HEK293 (cell line): ENCODE measurements around the gene PLA2G4E.

ENCODE experiments used
- HOXA7 ChIP-seq: sonication (generic); formaldehyde crosslinking; IDR thresholded peaks from 2 replicates; pipeline ENCODE4 v1.8.1; 2022; ENCODE audit warnings: missing genetic modification reagents, borderline replicate concordance
- SP2 ChIP-seq: fragments of 450-650 bp; formaldehyde crosslinking; IDR thresholded peaks from 2 replicates; pipeline ENCODE4 v1.5.1; 2016; ENCODE audit warnings: missing biosample characterization, missing genetic modification characterization
- YY1 ChIP-seq: fragments of 450-650 bp; formaldehyde crosslinking; IDR thresholded peaks from 2 replicates; pipeline ENCODE4 v1.5.1; 2018; ENCODE audit warnings: missing biosample characterization, missing genetic modification characterization
- ZBTB8A ChIP-seq: fragments of 450-650 bp; formaldehyde crosslinking; IDR thresholded peaks from 2 replicates; pipeline ENCODE4 v1.5.1; 2016; ENCODE audit warnings: missing biosample characterization, missing genetic modification characterization
- ZNF24 ChIP-seq: fragments of 450-650 bp; formaldehyde crosslinking; IDR thresholded peaks from 2 replicates; pipeline ENCODE4 v1.5.1; 2016; ENCODE audit warnings: missing biosample characterization, missing genetic modification characterization
- ZNF341 ChIP-seq: fragments of 450-650 bp; formaldehyde crosslinking; IDR thresholded peaks from 2 replicates; pipeline ENCODE4; 2016; ENCODE audit warnings: low read depth, missing biosample characterization, missing genetic modification characterization
- ZNF585B ChIP-seq: fragments of 450-650 bp; formaldehyde crosslinking; IDR thresholded peaks from 2 replicates; pipeline ENCODE4 v1.5.1; 2016; ENCODE audit warnings: missing biosample characterization, missing genetic modification characterization
- TF ChIP-seq, protein P1 (sequence below): fragments of 450-650 bp; formaldehyde crosslinking; IDR thresholded peaks from 2 replicates; pipeline ENCODE4 v1.5.1; 2016; ENCODE audit warnings: missing biosample characterization, missing genetic modification characterization
- TF ChIP-seq, protein P2 (sequence below): fragments of 450-650 bp; formaldehyde crosslinking; conservative IDR thresholded peaks from 2 replicates; pipeline ENCODE4 v1.5.1; 2016; ENCODE audit warnings: low read depth, missing biosample characterization, missing genetic modification characterization
- TF ChIP-seq, protein P3 (sequence below): fragments of 450-650 bp; formaldehyde crosslinking; IDR thresholded peaks from 2 replicates; pipeline ENCODE4 v1.5.1; 2016; ENCODE audit warnings: missing biosample characterization, missing genetic modification characterization, low read depth
- TF ChIP-seq, protein P4 (sequence below): fragments of 450-650 bp; formaldehyde crosslinking; IDR thresholded peaks from 2 replicates; pipeline ENCODE4 v1.5.1; 2016; ENCODE audit warnings: missing biosample characterization, missing genetic modification characterization

DNA sequence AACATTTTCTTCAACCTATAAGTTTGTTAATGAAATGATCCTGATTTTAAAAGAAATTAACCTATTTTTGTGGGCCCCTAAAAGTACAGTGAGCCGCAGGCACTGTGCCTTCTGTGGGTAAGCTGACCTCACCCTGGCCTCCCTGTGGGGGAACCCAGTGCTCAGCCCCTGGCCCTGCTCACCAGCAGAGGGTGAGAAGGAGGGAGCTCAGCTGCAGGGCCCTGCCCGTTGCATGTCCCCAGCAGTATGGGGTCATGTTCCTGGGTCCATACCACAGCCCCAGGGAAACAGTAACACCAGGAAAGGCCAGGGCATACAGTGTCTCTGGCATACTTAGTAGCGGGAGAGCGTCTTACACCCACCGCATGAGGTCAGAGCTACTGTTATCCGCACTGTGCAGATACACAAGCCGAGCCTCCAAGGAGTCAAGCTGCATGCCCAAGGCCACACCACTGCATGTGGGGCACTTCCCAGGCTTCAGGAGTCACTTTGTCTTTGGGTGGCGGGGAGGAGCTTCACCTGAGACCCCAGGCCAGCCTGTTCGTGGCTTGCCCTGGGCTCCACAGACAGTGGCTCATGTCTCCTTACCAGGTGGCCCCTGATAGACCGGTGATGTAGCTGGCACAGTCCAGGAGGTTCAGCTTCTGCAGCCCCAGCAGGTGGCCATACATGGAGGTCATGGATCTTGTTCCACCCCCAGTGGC is 25.9 kb downstream of the PLA2G4E start:
- TF ChIP-seq HOXA7 = no peak
- TF ChIP-seq, protein P1, sequence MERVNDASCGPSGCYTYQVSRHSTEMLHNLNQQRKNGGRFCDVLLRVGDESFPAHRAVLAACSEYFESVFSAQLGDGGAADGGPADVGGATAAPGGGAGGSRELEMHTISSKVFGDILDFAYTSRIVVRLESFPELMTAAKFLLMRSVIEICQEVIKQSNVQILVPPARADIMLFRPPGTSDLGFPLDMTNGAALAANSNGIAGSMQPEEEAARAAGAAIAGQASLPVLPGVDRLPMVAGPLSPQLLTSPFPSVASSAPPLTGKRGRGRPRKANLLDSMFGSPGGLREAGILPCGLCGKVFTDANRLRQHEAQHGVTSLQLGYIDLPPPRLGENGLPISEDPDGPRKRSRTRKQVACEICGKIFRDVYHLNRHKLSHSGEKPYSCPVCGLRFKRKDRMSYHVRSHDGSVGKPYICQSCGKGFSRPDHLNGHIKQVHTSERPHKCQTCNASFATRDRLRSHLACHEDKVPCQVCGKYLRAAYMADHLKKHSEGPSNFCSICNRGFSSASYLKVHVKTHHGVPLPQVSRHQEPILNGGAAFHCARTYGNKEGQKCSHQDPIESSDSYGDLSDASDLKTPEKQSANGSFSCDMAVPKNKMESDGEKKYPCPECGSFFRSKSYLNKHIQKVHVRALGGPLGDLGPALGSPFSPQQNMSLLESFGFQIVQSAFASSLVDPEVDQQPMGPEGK (tag by site-specific recombination) = no peak
- TF ChIP-seq, protein P2, sequence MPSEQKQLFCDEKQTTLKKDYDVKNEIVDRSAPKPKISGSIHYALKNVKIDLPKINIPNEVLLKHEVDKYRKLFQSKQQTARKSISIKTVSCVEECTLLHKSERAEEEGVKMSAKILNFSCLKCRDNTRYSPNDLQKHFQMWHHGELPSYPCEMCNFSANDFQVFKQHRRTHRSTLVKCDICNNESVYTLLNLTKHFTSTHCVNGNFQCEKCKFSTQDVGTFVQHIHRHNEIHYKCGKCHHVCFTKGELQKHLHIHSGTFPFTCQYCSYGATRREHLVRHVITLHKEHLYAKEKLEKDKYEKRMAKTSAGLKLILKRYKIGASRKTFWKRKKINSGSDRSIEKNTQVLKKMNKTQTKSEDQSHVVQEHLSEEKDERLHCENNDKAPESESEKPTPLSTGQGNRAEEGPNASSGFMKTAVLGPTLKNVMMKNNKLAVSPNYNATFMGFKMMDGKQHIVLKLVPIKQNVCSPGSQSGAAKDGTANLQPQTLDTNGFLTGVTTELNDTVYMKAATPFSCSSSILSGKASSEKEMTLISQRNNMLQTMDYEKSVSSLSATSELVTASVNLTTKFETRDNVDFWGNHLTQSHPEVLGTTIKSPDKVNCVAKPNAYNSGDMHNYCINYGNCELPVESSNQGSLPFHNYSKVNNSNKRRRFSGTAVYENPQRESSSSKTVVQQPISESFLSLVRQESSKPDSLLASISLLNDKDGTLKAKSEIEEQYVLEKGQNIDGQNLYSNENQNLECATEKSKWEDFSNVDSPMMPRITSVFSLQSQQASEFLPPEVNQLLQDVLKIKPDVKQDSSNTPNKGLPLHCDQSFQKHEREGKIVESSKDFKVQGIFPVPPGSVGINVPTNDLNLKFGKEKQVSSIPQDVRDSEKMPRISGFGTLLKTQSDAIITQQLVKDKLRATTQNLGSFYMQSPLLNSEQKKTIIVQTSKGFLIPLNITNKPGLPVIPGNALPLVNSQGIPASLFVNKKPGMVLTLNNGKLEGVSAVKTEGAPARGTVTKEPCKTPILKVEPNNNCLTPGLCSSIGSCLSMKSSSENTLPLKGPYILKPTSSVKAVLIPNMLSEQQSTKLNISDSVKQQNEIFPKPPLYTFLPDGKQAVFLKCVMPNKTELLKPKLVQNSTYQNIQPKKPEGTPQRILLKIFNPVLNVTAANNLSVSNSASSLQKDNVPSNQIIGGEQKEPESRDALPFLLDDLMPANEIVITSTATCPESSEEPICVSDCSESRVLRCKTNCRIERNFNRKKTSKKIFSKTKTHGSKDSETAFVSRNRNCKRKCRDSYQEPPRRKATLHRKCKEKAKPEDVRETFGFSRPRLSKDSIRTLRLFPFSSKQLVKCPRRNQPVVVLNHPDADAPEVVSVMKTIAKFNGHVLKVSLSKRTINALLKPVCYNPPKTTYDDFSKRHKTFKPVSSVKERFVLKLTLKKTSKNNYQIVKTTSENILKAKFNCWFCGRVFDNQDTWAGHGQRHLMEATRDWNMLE (tag by site-specific recombination) = no peak
- TF ChIP-seq, protein P3, sequence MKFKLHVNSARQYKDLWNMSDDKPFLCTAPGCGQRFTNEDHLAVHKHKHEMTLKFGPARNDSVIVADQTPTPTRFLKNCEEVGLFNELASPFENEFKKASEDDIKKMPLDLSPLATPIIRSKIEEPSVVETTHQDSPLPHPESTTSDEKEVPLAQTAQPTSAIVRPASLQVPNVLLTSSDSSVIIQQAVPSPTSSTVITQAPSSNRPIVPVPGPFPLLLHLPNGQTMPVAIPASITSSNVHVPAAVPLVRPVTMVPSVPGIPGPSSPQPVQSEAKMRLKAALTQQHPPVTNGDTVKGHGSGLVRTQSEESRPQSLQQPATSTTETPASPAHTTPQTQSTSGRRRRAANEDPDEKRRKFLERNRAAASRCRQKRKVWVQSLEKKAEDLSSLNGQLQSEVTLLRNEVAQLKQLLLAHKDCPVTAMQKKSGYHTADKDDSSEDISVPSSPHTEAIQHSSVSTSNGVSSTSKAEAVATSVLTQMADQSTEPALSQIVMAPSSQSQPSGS (tag by site-specific recombination) = no peak
- TF ChIP-seq, protein P4, sequence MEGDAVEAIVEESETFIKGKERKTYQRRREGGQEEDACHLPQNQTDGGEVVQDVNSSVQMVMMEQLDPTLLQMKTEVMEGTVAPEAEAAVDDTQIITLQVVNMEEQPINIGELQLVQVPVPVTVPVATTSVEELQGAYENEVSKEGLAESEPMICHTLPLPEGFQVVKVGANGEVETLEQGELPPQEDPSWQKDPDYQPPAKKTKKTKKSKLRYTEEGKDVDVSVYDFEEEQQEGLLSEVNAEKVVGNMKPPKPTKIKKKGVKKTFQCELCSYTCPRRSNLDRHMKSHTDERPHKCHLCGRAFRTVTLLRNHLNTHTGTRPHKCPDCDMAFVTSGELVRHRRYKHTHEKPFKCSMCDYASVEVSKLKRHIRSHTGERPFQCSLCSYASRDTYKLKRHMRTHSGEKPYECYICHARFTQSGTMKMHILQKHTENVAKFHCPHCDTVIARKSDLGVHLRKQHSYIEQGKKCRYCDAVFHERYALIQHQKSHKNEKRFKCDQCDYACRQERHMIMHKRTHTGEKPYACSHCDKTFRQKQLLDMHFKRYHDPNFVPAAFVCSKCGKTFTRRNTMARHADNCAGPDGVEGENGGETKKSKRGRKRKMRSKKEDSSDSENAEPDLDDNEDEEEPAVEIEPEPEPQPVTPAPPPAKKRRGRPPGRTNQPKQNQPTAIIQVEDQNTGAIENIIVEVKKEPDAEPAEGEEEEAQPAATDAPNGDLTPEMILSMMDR (tag by site-specific recombination) = no peak
- TF ChIP-seq ZBTB8A = no peak
- no peak for TF ChIP-seq SP2 (tag by site-specific recombination)
- TF ChIP-seq YY1 (tag by site-specific recombination) = no peak
- TF ChIP-seq ZNF341 (tag by site-specific recombination) = no peak
- TF ChIP-seq ZNF585B (tag by site-specific recombination) = no peak
- no peak for TF ChIP-seq ZNF24 (tag by site-specific recombination)
